Neuron (in vitro differentiated cells): ENCODE measurements around the gene GUK1.
"Not testable (repeated sequence)": the region's sequence is repeated elsewhere in the genome, so short reads cannot be mapped to it uniquely, and the experiment has no call there.

ENCODE experiments used
- H2AFZ ChIP-seq: one replicate; pipeline ENCODE4 v1.6.1; 2013; ENCODE audit warnings: low read depth, mild to moderate bottlenecking, inconsistent platforms, low read length, moderate library complexity
- H3K27me3 ChIP-seq: one replicate; pipeline ENCODE4 v1.6.1; 2013; ENCODE audit warnings: low read length; ENCODE audit not compliant: insufficient read depth
- H3K36me3 ChIP-seq: one replicate; pipeline ENCODE4 v1.6.1; 2013; ENCODE audit warnings: low read length; ENCODE audit not compliant: insufficient read depth
- H3K4me1 ChIP-seq: one replicate; pipeline ENCODE4 v1.6.1; 2013; ENCODE audit warnings: low read length; ENCODE audit not compliant: insufficient read depth
- H3K4me3 ChIP-seq: 2 replicates; pipeline ENCODE4 v1.5.1; 2013; ENCODE audit warnings: mild to moderate bottlenecking, low read length, moderate library complexity
- H3K9me3 ChIP-seq: one replicate; pipeline ENCODE4 v1.6.1; 2013; ENCODE audit warnings: low read length

Gene GUK1

DNA sequence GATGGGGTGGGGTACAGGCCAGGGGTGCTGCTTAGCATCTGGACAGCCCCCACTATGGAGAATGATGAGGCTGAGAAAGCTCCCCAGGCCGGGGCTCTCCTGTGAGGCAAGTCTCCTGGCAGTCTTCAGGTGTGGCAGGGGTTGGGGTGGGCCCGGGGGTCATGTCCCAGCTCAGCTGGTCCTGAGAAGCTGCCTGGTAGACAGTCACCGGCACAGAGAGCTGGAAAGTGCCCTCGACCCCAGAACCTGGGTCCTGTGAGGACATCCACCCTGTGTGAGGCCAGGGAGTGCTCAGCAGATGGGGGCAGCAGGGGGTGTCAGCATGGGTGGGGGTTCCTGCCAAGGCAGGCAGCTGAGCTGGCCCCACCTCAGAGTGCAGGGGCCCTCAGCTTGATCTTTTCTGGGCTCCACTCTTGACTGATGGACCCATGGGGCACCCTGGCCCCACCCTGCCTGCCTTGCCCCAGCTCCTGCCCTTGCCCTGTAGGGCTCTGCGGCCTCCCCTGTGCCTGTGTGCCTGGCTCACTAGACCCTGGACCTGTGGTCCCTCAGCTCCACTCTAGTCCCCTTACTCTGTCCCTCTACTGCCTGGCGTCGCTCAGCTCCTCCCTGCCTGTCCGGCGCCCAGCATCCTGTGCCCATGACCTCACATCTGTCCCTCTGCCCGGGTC lies 31.3 kb downstream of the GUK1 start:
- H3K36me3 ChIP-seq = peaks cover 13% of the 10 kb centered on the region
- H3K9me3 ChIP-seq = no peaks in the 10 kb centered on the region
- H2AFZ ChIP-seq = no peak overlapping the region
- H3K4me3 ChIP-seq = no peak overlapping the region
- peaks cover 6% of the 10 kb centered on the region for H3K4me1 ChIP-seq
- no peaks in the 10 kb centered on the region for H3K27me3 ChIP-seq

DNA sequence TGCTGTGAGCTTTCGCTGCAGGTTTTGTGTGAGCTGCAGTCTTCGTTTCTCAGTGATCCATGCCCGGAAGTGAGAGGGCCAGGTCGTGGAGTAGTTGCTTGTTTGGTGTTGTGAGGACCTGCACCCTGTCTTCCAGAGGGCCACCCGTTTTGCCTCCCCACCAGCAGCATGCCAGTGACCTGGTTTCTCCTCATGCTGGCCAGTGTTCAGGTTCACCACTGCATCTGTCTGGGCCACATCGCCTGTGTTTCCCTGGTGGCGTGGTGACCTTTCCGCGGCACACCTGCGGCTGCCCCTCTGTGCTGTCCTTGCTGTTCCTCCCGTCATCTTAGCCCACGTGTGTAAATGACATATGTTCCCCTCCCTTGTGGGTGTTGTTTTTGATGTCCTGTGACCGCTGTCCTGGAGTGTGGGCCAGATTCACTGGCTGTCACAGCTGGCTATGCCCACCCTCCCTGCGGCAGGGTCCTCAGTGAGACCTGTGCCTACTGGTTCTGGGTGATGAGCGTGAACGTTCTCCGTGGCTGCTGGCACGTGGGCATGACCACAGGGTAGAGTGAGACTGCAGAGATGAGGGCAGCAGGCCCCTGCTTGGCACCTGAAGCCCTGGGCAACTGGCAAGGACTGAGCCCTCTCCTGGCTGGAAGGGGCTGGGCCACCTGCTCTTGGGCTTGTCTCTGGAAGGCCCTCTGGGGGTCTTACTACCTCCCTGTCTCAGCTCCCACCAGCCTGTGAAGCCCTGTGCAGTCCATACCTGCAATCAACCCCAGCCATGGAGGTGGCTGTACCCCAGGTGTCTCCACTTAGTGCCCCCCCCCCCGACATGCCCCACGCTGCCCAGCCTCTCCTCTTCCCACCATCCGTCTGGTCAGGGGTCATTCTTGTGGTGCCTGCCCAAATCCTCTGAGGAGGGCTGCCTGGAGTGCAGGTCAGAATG lies 32.8 kb downstream of the GUK1 start:
- Histone ChIP-seq H3K4me3 (no peak overlapping the region), H3K9me3 (no peaks in the 10 kb centered on the region), H3K27me3 (no peaks in the 10 kb centered on the region), H3K4me1 (no peaks in the 10 kb centered on the region), H3K36me3 (peaks cover 19% of the 10 kb centered on the region), H2AFZ (no peak overlapping the region)

DNA sequence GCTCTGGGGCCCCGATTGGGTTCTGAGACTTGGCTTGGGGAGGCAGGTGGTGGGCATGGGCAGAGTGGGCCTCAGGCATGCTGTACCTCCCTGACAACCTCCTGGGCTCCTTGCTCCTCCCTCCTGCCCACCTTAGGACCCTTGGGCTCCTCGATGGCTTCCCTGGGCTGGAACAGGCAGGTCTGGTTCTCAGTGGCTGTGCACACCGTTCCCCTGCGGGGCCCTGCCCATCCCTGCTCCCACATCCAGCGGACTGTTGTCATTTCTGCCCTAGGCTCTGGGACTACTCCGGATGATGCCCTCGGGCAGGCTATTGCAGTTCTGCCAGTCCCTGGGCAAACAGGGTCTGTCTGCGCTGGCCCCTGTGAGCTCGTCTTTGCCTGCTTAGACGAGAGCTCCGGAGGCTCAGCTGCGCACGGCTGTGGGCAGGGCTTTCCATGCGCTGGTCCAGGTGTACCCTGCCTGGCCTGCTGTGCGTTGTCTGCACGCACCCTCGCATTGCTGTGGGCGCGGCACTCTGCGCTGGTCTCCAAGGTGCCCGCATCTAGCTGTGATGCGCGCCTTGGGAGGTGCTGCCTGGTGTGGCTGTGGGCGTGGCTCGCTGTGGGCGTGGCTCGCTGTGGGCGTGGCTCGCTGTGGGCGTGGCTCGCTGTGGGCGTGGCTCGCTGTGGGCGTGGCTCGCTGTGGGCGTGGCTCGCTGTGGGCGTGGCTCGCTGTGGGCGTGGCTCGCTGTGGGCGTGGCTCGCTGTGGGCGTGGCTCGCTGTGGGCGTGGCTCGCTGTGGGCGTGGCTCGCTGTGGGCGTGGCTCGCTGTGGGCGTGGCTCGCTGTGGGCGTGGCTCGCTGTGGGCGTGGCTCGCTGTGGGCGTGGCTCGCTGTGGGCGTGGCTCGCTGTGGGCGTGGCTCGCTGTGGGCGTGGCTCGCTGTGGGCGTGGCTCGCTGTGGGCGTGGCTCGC lies 33.7 kb downstream of the GUK1 start:
- H3K4me3 ChIP-seq, H3K27me3 ChIP-seq, H2AFZ ChIP-seq, H3K9me3 ChIP-seq, H3K4me1 ChIP-seq: not testable (repeated sequence)
- peaks cover 15% of the 10 kb centered on the region for H3K36me3 ChIP-seq

DNA sequence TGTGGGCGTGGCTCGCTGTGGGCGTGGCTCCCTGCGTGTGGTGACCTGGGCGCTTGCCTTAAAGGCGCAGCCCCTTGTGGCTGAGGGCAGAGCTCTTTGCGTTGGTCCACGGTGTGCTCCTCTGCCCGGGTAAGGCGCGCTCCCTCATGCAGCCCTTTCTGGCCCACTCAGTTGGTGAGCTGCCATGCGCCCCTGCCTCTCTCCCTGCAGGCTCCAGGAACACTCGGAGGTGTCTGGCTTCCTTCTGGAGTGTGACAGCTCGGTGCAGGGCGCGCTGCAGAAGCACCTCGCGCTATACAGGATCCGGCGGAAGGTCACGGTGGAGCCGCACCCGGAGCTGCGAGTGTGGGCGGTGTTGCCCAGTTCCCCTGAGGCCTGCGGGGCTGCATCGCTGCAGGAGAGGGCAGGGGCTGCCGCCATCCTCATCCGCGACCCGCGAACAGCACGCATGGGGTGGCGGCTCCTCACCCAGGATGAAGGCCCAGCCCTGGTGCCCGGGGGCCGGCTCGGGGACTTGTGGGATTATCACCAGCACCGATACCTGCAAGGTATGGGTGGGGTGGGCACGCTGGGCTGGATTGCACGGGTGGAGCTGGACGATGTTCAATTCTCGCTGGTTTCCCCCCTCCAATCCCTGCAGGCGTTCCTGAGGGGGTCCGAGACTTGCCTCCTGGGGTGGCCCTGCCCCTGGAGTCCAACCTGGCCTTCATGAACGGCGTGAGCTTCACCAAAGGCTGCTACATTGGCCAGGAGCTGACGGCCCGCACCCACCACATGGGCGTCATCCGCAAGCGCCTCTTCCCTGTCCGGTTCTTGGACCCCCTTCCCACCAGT lies 34.6 kb downstream of the GUK1 start:
- Histone ChIP-seq H3K9me3 (no peaks in the 10 kb centered on the region), H3K27me3 (no peaks in the 10 kb centered on the region)

DNA sequence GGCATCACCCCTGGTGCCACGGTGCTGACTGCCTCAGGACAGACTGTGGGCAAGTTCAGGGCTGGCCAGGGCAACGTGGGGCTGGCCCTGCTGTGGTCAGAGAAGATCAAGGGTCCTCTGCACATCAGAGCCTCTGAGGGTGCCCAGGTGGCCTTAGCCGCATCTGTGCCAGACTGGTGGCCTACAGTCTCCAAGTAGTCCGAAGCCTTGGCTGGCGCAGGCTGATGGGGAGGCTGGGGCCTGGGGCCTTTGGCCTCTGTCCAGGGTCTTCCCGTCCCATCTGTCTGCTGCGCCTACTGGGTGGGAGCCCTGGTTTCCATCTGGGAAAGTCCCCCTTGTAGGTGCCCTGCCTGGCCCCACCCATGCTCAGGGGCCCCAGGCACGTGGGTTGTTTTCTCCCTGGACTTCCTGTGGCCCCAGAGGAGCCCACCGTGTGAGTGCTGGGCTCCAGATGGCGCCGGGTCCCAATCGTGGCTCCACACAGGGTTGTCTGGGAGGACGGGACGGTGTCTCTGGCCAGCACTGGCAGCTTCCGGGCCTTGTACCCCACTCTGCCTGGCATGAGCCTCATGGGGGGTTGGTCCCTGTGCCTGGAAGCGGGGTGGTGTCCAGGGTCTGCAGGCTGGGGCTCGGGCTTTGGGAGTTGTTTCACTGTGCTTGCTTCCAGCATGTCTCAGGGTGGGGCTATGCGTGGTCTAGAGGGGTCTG lies 35.4 kb downstream of the GUK1 start:
- peaks cover 3% of the 10 kb centered on the region for H3K9me3 ChIP-seq
- H3K36me3 ChIP-seq = peaks cover 14% of the 10 kb centered on the region
- no peaks in the 10 kb centered on the region for H3K27me3 ChIP-seq
- H3K4me1 ChIP-seq = no peaks in the 10 kb centered on the region
- no peak overlapping the region for H3K4me3 ChIP-seq
- H2AFZ ChIP-seq = no peak overlapping the region

More for the DNA sequence above, 34.6 kb downstream of the GUK1 start:
- peaks cover 14% of the 10 kb centered on the region for H3K36me3 ChIP-seq
- H3K4me3 ChIP-seq = no peak overlapping the region
- no peaks in the 10 kb centered on the region for H3K4me1 ChIP-seq
- no peak overlapping the region for H2AFZ ChIP-seq

DNA sequence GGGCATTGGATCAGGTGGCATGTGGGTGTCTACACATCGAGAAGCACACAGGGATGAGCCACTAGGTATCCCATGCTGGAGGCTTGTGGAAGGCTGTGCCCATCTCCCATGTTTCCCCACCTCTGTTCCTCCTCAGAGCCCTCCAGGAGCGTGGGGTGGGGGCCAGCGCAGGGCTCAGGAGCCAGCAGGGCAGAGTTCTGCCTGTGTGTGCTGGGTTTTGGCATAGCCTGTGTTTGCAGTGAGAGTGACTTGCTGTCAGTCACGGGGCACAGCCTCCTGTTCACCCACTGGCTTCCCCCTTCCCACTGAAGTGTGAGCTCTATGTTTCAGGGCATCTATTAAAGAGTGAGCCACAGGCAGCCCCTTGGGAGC lies 35.9 kb downstream of the GUK1 start:
- Histone ChIP-seq H2AFZ (no peak overlapping the region), H3K4me3 (no peak overlapping the region), H3K9me3 (peaks cover 3% of the 10 kb centered on the region), H3K27me3 (no peaks in the 10 kb centered on the region), H3K4me1 (no peaks in the 10 kb centered on the region), H3K36me3 (peaks cover 14% of the 10 kb centered on the region)

DNA sequence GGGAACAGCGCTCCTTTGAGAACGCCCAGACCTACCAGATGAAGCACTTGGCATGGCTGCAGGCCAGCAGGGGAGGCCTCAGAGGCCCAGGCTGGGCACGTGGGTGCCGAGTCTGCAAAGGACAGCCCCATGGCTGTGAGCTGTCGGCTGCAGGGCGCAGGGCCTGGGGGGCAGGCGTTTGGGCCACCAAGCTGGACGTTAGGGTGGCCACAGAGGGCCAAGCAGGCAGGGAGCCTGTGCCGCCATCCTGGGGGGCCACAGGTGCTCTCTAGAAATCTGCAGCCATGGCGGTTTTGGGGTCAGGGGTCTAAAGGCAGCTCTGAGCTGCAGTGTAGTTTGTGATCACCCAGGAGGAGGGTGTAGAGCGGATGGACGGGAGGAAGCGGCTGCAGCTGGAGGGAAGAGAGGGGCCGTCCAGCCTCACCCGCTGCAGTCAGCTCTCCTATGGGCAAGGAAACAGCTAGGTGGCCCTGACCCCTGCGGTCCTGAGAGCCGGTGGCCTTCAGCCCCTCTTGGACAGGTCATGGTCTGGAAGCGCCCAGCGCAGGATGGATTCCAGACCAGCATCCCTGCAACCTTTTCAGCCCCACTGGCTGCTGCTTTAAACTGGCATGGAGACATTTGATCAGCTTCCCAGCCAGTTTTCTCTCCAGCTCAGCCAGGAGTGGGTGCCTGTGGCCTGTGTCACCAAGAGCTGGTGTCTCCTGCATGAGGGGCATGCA lies 36.5 kb downstream of the GUK1 start:
- Histone ChIP-seq H3K27me3 (no peaks in the 10 kb centered on the region), H3K9me3 (peaks cover 3% of the 10 kb centered on the region), H3K36me3 (peaks cover 16% of the 10 kb centered on the region), H3K4me3 (no peak overlapping the region), H2AFZ (no peak overlapping the region), H3K4me1 (no peaks in the 10 kb centered on the region)

DNA sequence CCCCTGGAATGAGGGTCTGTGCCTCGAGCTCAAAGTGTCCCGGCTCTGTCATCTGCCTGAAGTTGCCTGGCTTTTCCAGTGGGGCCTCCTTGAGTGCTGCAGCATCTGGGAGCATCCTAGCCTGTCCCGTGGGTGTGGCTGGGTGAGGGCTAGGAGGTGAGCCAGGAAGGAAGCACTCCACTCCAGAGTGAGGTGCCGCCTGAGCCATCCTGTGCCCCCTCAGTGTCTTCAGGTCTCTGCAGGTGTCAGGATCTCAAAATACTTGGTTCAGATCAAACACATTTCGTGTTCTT lies 37.0 kb downstream of the GUK1 start:
- H3K36me3 ChIP-seq = peaks cover 16% of the 10 kb centered on the region
- H2AFZ ChIP-seq = no peak overlapping the region
- H3K4me3 ChIP-seq = no peak overlapping the region
- H3K9me3 ChIP-seq = peaks cover 3% of the 10 kb centered on the region
- H3K4me1 ChIP-seq = no peaks in the 10 kb centered on the region
- no peaks in the 10 kb centered on the region for H3K27me3 ChIP-seq

DNA sequence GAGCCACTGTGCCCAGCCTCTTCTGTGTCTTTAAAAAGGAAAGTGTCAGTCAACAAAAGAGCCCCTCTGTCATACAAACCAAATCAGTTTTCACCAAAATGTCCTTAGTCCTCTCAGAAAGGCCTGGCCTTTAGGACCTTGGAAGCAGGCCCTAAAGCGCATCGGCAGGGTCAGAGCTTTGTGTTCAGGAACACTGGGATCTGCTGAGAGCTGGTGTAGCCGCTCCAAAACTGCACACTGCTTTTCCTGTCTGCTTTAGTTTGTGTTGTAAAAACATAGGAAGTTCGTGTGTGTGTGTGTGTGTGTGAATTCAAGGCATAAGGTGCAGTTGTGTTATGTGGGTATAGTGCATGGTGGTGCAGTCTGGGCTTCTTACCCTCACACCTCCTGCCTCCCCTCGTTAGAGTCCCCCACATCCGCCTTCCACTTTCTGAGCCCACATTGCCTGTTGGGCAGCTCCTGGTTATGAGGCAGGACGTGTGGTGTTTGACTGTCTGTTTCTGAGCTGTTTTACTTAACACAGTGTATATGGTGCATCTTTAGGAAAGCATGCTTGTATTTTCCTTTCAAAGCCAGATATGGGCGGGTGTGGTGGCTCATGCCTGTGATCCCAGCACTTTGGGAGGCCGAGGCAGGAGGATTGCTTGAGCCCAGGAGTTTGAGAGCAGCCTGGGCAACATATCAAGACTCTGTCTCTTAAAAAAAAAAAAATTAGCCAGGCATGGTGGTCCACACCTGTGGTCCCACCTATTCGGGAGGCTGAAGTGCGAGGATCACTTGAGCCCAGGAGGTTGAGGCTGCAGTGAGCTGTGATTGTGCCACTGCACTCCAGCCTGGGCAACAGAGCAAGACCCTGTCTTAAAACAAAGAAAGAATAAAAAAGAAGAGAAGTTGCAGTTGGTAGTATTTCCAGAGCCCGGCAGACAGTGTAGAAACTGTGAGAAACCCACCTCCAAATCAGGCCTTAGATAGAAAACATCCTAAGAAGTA lies 37.9 kb downstream of the GUK1 start:
- Histone ChIP-seq H3K4me1 (no peaks in the 10 kb centered on the region), H3K27me3 (no peaks in the 10 kb centered on the region), H3K36me3 (peaks cover 16% of the 10 kb centered on the region), H3K4me3 (no peak overlapping the region), H3K9me3 (peaks cover 3% of the 10 kb centered on the region), H2AFZ (no peak overlapping the region)

DNA sequence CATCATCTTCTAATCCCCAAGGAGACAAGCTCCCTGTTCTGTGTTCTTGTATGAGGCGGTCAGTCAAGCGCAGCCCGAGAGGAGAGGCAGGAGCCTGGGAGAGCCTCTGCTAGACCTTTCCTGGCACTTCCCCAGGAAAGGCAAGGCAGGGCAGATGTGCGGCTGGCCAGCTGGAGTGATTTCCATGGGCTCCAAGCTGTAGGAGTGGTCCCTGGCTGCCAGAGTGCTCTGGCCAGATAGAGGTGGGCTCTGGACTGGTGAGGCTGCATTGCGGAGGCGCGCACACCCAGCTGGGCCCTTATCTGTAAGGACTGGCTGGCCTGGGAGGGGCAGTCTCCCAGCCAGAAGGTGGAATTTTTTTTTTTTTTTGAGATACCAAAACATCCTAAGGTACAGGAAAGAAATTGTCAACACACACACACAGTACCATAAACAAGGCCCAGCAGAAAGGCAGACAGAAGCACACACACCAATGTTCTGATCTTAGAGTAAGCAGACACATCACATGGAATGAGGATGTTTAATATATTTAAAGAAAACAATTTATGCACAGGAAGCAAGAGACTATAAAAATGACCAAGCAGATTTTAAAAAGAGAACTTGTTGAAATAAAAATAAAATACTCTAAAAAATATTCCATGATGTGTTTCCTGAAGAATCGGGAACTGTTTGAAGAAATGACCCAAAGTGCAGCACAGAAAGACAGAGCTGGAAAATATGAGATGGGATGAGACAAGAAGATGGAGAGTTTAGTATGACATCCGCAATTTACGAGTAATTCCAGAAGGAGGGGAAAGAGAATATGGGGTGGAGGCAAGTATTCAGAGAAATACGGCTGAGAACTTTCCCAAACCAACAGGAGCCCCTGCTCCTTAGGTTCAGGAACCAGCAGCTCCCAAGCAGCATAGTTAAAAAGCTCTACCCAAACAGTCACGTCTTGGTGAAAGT lies 38.9 kb downstream of the GUK1 start:
- Histone ChIP-seq H3K9me3 (peaks cover 3% of the 10 kb centered on the region), H3K4me1 (peaks cover 4% of the 10 kb centered on the region), H3K27me3 (no peaks in the 10 kb centered on the region), H2AFZ (no peak overlapping the region), H3K4me3 (no peak overlapping the region), H3K36me3 (peaks cover 16% of the 10 kb centered on the region)
